HL-60/S4 treated with retinoic acid at 250 ng/mL for 4 days and 3 days (cell line): ENCODE data around the gene PLTP.

Experiments used
- in situ Hi-C: fragments of 300-500 bp; cut with MboI; formaldehyde crosslinking; loops from 2 replicates; pipeline ENCODE4 v1.7.0; 2022; ENCODE audit warnings: low sequenced_read_pairs

The PLTP gene

GRCh38 chr20:45850926-45851325, 61.0 kb downstream of the PLTP start:
- in situ Hi-C loops: no loop called here

GRCh38 chr20:45850238-45850637, 61.7 kb downstream of the PLTP start:
- in situ Hi-C loops: no loop called here

- in situ Hi-C loops: no loop called here
Measured at GRCh38 chr20:45848969-45849582, 62.9 kb downstream of the PLTP start.
